ENCODE data around the gene USP20.

USP20 gene

GRCh38 chr9:129898185-129898584 is 62.9 kb downstream of the USP20 start:
- no peak overlapping the region for H3K4me3 ChIP-seq (ENCODE audit: low read depth, low read length)
- DNase-seq (ENCODE audit: low read depth): no peak
- TF ChIP-seq, protein P1, sequence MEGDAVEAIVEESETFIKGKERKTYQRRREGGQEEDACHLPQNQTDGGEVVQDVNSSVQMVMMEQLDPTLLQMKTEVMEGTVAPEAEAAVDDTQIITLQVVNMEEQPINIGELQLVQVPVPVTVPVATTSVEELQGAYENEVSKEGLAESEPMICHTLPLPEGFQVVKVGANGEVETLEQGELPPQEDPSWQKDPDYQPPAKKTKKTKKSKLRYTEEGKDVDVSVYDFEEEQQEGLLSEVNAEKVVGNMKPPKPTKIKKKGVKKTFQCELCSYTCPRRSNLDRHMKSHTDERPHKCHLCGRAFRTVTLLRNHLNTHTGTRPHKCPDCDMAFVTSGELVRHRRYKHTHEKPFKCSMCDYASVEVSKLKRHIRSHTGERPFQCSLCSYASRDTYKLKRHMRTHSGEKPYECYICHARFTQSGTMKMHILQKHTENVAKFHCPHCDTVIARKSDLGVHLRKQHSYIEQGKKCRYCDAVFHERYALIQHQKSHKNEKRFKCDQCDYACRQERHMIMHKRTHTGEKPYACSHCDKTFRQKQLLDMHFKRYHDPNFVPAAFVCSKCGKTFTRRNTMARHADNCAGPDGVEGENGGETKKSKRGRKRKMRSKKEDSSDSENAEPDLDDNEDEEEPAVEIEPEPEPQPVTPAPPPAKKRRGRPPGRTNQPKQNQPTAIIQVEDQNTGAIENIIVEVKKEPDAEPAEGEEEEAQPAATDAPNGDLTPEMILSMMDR (IDR thresholded peaks at IDR 0.05; ENCODE audit: insufficient read depth, low read depth, low read length, missing control alignments): no peak

GRCh38 chr9:129899620-129900019 is 64.4 kb downstream of the USP20 start:
- TF ChIP-seq, protein P1 (IDR thresholded peaks at IDR 0.05; ENCODE audit: insufficient read depth, low read depth, low read length, missing control alignments): no peak
- H3K4me3 ChIP-seq (ENCODE audit: low read depth, low read length): no peak overlapping the region
- DNase-seq (ENCODE audit: low read depth): no peak

DNA sequence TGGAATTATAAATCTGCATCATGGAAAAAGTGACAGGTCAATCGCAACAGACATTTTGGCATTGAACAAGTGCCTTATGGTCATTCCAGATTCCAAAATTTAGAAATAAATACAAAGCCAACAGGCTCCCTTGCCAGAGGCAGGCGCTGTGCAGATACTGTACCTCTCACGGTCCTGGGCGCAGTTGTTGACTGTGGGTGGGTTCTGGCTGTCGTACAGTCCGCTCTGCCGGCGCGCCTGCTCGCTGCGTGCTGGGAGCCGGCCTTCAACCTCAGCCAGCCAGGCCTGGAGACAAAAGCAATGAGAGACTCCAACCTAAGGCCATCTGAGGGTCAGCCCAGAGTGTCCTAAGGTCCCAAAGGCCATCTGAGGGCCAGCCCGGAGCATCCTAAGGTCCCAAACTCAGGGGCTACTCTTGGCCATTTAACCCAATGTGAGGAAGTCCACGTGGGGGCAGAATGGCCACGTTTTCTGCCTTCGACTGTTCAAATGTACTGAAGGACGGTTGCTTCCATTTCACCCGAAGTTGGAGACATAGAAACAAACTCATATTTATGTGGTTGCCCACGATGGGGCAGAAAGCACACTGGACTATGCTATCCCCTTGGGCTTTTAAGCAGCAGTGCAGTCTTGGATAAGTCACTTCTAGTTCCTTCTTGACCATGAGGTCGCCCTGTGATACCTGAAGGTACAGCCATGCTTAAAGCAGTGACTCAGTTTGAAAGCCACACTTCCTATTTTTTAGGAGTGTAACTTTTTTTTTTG is 65.2 kb downstream of the USP20 start:
- TF ChIP-seq, protein P1 (IDR thresholded peaks at IDR 0.05; ENCODE audit: insufficient read depth, low read depth, low read length, missing control alignments): no peak
- H3K4me3 ChIP-seq (ENCODE audit: low read depth, low read length): no peak overlapping the region
- DNase-seq (ENCODE audit: low read depth): peak; percentile 89

DNA sequence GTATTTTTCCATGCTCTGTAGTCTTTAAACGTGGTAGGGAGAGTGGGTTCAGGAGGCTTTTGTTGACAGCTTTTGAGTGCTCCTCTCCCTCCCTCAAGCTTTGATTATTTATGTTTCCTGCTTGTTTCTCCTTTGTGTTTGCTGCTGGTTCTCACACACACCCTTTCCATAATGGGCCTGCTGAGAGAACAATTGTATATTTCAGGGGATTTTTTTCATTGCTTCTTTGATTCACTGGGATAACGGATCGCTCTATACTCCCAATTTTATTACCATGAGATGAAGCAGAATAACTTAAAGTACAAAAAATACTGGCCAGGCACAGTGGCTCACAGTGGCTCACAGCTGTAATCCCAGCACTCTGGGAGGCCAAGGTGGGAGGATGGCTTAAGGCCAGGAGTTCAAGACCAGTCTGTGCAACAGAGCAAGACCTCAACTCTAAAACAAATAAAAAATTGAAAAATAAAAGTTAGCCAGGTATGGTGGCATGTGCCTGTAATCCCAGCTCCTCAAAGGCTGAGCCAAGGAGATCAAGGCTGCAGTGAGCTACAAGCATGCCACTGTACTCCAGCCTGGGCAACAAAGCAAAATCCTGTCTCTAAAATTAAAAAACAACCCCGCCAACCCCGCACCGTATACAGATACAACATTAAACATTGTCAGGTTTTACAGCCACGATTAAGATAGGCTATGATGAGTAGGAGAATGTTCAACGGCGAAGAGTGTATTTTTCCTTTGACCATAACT is 66.9 kb downstream of the USP20 start:
- TF ChIP-seq, protein P1 (IDR thresholded peaks at IDR 0.05; ENCODE audit: insufficient read depth, low read depth, low read length, missing control alignments): no peak
- DNase-seq (ENCODE audit: low read depth): no peak
- H3K4me3 ChIP-seq (ENCODE audit: low read depth, low read length): no peak overlapping the region

DNA sequence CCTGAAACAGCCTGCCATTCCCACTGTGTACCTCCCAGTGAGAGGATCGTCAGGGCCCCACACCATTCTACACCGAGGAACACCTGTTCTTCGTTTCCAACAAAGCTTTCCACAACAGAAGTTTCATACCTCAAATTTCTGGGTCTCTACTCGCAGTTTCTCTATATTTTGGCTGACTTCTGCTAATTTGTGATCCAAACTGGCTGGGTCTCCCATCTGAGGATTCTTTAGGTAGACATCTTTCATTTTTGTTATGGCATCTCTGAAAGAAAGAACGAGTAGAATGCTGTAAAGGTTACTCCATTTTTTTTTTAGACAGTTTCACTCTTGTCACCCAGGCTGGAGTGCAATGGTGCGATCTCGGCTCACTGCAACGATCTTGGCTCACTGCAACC is 67.5 kb downstream of the USP20 start:
- DNase-seq (ENCODE audit: low read depth): no peak
- H3K4me3 ChIP-seq (ENCODE audit: low read depth, low read length): no peak overlapping the region
- TF ChIP-seq, protein P1 (IDR thresholded peaks at IDR 0.05; ENCODE audit: insufficient read depth, low read depth, low read length, missing control alignments): no peak

GRCh38 chr9:129904734-129905133 is 69.5 kb downstream of the USP20 start:
- H3K4me3 ChIP-seq (ENCODE audit: low read depth, low read length): no peak overlapping the region
- TF ChIP-seq, protein P1 (IDR thresholded peaks at IDR 0.05; ENCODE audit: insufficient read depth, low read depth, low read length, missing control alignments): no peak
- DNase-seq (ENCODE audit: low read depth): no peak

All from GM12865 (cell line).